ENCODE results near the gene EPN1. TPM values are rescaled to one million over a fixed set of nuclear protein-coding genes. Genes with fewer than 3 reads are reported as not detected.

EPN1 gene
- polyA plus RNA-seq, 1 donor (not counting 4 experiments of a cell fraction or from before 2014, with no cell fraction given): 23.3 TPM

Small RNA genes lying within 50 kb of the gene (small RNA-seq; reads per million reads assigned to genes)
- 0 reads per million in 3 experiments for gene AC010525.2 (ENCODE audit: insufficient read length in 3 of 3, low read depth in 3 of 3, low replicate concordance in 1 of 3)

Other genes starting within 250 kb of the EPN1 start
- not detected in 3 replicates for gene SHISA7, start 231.9 kb upstream of the EPN1 start, polyA plus RNA-seq
- 24.5 to 37.7 TPM (median 34.7 TPM) in 3 replicates for gene ISOC2, start 213.6 kb upstream of the EPN1 start, polyA plus RNA-seq
- not detected in 3 replicates for gene C19orf85, start 210.5 kb upstream of the EPN1 start, polyA plus RNA-seq
- 0.22 to 1.5 TPM (median 0.39 TPM) in 3 replicates for gene ZNF628, start 198.6 kb upstream of the EPN1 start, polyA plus RNA-seq
- gene NAT14, start 190.0 kb upstream of the EPN1 start, polyA plus RNA-seq: 11.0 to 12.5 TPM (median 11.9 TPM) in 3 replicates
- gene SSC5D, start 186.8 kb upstream of the EPN1 start, polyA plus RNA-seq: not detected in 3 replicates
- not detected in 3 replicates for gene SBK2, start 138.1 kb upstream of the EPN1 start, polyA plus RNA-seq
- not detected in 3 replicates for gene SBK3, start 129.7 kb upstream of the EPN1 start, polyA plus RNA-seq
- 1.5 to 4.3 TPM (median 2.4 TPM) in 3 replicates for gene ZNF579, start 94.4 kb upstream of the EPN1 start, polyA plus RNA-seq
- 2.7 to 3.3 TPM (median 2.7 TPM) in 3 replicates for gene FIZ1, start 75.7 kb upstream of the EPN1 start, polyA plus RNA-seq
- gene ZNF524, start 74.9 kb upstream of the EPN1 start, polyA plus RNA-seq: 2.6 to 6.9 TPM (median 3.1 TPM) in 3 replicates
- 1.1 to 2.1 TPM (median 1.7 TPM) in 3 replicates for gene ZNF865, start 69.6 kb upstream of the EPN1 start, polyA plus RNA-seq
- gene ZNF784, start 50.7 kb upstream of the EPN1 start, polyA plus RNA-seq: 1.9 to 2.3 TPM (median 2.1 TPM) in 3 replicates
- gene ZNF580, start 34.2 kb upstream of the EPN1 start, polyA plus RNA-seq: 3.0 to 8.3 TPM (median 3.7 TPM) in 3 replicates
- 14.8 to 18.7 TPM (median 17.1 TPM) in 3 replicates for gene ZNF581, start 31.6 kb upstream of the EPN1 start, polyA plus RNA-seq
- 2.3 to 3.5 TPM (median 3.1 TPM) in 3 replicates for gene CCDC106, start 27.0 kb upstream of the EPN1 start, polyA plus RNA-seq
- gene U2AF2, start 20.2 kb upstream of the EPN1 start, polyA plus RNA-seq: 109 to 157 TPM (median 109 TPM) in 3 replicates
- gene NLRP9, start 63.2 kb downstream of the EPN1 start, polyA plus RNA-seq: not detected in 3 replicates
- gene RFPL4A, start 83.9 kb downstream of the EPN1 start, polyA plus RNA-seq: not detected in 3 replicates
- not detected in 3 replicates for gene RFPL4AL1, start 93.9 kb downstream of the EPN1 start, polyA plus RNA-seq
- 0.01 TPM in 1 of 3 replicates, not detected in the others for gene NLRP11, start 156.8 kb downstream of the EPN1 start, polyA plus RNA-seq
- gene NLRP4, start 161.3 kb downstream of the EPN1 start, polyA plus RNA-seq: not detected in 3 replicates